H7 (cell line): ENCODE data around the gene MFAP3L. TPM values are rescaled to one million over a fixed set of nuclear protein-coding genes. Genes with fewer than 3 reads are reported as not detected.
"Not testable (repeated sequence)": the region's sequence is repeated elsewhere in the genome, so short reads cannot be mapped to it uniquely, and the experiment has no call there.

Source experiments
- DNase-seq: peaks from one replicate; pipeline ENCODE4 v3.0.0; 2012
- H3K27me3 ChIP-seq: 2 replicates; pipeline ENCODE4 v1.6.0; 2011; ENCODE audit warnings: mild to moderate bottlenecking, low read length; ENCODE audit not compliant: control insufficient read depth, insufficient read depth
- H3K36me3 ChIP-seq: replicated peaks from 2 replicates; pipeline ENCODE4 v1.5.1; 2011; ENCODE audit warnings: low read length; ENCODE audit not compliant: control insufficient read depth, insufficient read depth
- H3K4me3 ChIP-seq: 2 replicates; pipeline ENCODE4 v1.5.1; 2011; ENCODE audit warnings: low read depth, mild to moderate bottlenecking, control low read depth, low read length, moderate library complexity; ENCODE audit not compliant: insufficient read depth
- total RNA-seq: library from RNA; depleted of rRNA; stranded (reverse); fragments of >200 nt; shearing (Covaris generic); gene quantifications from 2 replicates; pipeline ENCODE4 v1.2.3, GENCODE V29; 2014; rRNA removed

The MFAP3L gene
- 49.1 and 55.8 TPM in 2 replicates for total RNA-seq

DNA sequence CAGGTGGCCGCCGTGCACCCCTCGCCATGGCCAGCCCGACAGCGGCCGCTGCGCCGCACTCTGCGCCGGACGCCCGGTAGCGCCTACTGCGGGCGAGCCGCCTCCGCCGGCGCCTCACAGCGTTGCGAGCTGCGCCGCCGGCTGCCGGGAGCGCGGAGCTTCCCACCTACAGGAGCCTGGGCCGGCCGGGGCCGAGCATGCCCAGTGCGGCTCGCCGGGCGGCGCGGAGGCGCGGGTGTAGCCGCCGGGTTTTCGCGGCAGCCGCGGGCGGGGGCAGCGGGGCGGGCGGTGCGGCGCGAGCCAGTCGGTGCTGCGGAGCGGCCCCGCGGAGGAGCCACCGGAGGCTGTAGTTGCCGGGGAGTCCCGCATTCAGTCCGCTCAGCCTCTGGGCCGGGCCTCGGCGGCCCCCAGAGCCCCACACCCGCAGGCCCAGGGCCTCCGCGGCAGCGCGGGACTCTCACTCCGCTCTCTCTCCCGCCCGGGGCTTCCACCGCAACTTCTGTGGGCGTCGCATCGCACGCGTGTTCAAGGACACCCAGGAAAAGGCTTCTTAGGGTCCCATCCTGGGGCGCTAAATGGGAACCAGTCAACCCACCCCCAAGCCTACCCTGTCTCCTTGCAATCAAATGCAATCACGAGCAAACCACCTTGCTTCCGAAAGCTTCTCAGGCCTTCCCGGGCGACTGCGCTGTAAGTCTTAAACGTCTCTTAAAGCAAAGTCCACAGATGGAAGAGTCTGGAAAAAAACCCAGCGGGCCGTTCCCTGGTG, at the start of gene MFAP3L:
MFAP3L (minus strand) TSS at position 143 of the 769 bp plus-strand sequence. CDS start 20,518 bp downstream, outside the sequence.
- no peaks in the 10 kb centered on the region for H3K36me3 ChIP-seq
- H3K27me3 ChIP-seq: peaks cover 26% of the 10 kb centered on the region
- DNase-seq: peak; percentile 97
- peak within 1 kb of the TSS; percentile 84 for H3K4me3 ChIP-seq

DNA sequence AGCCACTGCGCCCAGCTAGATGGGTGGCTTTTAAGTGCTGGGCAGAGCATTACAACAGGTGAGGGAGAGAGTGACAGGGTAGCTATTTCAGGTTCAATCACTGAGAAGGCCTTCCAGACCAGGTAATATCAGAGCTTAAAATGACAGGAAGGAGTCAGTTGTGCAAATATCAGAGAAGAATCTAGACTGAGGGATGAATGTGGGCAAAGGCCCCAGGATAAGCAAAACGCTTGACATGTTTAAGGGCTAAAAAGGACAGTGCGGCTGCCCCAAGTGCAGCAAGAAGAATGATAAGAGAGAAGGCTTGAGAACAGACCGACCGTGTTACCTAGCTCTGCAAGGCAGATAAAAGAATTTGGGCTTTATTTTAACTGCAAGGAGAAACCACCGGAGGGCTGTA, 45.0 kb upstream of the MFAP3L start:
- H3K36me3 ChIP-seq: no peaks in the 10 kb centered on the region; the same call in 1 of the 2 replicates
- H3K4me3 ChIP-seq: no peak overlapping the region
- no peaks in the 10 kb centered on the region for H3K27me3 ChIP-seq
- DNase-seq: no peak

- Histone ChIP-seq H3K27me3 (no peaks in the 10 kb centered on the region), H3K36me3 (no peaks in the 10 kb centered on the region; the same call in 1 of the 2 replicates), H3K4me3 (no peak overlapping the region)
- no peak for DNase-seq
These were observed 42.4 kb upstream of the MFAP3L start for GRCh38 chr4:170068438-170069128.

DNA sequence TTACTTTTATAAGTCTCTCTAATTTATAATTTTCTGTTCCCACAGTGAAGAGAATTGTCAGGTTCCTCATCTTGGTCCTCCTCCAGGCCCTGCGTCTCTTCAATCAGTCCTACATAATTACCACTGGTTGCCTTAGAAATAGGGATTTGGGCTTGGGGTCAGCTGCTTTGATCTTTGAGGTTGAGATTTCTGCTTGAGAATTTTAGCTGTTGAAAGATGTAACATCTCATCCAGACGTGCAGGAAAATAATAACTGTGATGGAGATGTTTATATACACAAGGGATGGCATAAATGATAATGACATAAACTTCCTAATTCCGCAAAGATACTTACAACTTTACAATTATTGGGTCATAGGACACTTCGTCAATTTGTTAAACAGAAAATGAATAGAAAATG, 33.2 kb upstream of the MFAP3L start:
- no peak for DNase-seq
- Histone ChIP-seq H3K27me3 (no peaks in the 10 kb centered on the region), H3K4me3 (no peak overlapping the region), H3K36me3 (peaks cover 1% of the 10 kb centered on the region)

DNA sequence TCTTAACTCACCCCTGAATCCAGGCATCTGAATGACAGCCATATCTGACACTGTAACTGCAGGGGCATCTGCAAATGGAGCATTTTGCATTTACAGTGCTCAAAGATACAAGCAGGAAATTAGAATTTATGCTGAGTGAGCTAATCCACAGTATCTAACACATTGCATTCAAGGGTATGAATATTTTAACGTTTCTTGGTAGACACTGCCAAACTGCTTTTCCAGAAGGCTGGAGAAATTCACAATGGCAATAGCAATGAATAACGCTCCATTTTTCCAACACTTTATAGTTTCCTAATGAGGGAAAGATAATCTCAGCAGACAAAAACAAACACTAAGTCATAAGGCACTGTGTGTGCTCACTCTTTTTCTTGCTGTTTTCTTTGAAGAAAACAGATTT, 32.6 kb upstream of the MFAP3L start:
- no peak for DNase-seq
- Histone ChIP-seq H3K27me3 (no peaks in the 10 kb centered on the region), H3K36me3 (peaks cover 1% of the 10 kb centered on the region), H3K4me3 (no peak overlapping the region)

DNA sequence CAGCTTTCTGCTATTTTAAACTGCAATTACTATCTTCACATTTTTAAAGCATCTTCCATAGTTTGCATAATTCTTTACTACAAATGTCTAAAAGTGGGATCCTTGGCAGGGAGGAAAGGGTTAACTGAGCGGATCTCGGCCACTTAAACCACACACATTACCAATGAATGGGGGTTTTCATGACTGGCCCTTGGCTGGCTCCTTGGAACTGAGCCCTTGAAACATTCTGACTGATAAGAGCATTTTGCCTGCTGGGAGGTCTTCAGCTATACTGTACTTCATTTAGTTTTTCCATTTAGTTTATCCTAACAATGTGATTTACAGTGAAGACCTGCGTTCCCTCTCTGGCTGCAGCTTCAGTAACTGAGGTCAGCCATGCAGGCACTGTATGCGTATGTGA, 31.7 kb upstream of the MFAP3L start:
- Histone ChIP-seq H3K27me3 (no peaks in the 10 kb centered on the region), H3K36me3 (peaks cover 1% of the 10 kb centered on the region), H3K4me3 (no peak overlapping the region)
- DNase-seq: no peak

- Histone ChIP-seq H3K36me3 (no peaks in the 10 kb centered on the region), H3K4me3 (no peak overlapping the region), H3K27me3 (no peaks in the 10 kb centered on the region)
- no peak for DNase-seq
These were observed 26.7 kb upstream of the MFAP3L start for GRCh38 chr4:170052919-170053318.

DNA sequence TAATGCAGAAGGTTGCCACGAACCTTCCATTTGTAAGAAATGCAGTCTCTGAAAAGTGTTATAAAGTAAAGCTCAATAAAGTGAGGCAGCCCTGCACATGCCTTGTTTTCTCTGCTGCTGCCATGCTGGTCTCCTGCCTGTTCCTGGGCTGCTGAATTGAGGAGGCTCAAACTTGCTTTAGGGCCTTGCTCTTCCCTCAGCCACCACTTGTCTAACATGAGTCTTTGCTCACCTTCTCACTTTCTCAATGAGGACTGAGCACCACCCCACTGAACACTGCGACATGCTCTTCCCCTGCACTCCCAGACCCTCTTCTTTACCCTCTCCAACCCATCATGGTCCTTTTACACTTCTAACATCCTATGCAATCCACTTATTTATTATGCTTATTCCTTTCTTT, 25.2 kb upstream of the MFAP3L start:
- Histone ChIP-seq H3K27me3 (no peaks in the 10 kb centered on the region), H3K4me3 (no peak overlapping the region), H3K36me3 (no peaks in the 10 kb centered on the region)
- DNase-seq: no peak

DNA sequence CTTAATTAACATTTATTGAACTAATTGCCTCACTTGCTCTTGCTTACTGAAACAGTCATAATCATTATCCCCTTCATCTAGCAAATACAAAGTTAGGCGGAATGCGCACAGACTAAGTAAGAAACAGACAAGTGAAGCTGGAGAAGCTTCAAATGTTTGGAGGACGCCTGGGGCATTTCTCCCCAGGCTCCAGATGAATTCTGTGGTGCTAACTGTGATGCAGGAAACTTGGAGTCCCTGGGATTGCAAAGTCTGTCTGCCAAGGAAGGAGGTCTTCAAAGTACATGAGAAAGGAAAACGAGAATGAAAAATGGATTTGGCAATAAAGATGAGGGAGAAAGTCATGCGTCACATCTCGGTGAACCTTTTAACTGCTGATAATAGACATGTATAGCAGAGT, 23.6 kb upstream of the MFAP3L start:
- H3K36me3 ChIP-seq: no peaks in the 10 kb centered on the region
- DNase-seq: no peak
- no peak overlapping the region for H3K4me3 ChIP-seq
- no peaks in the 10 kb centered on the region for H3K27me3 ChIP-seq

GRCh38 chr4:170047771-170048354, 21.7 kb upstream of the MFAP3L start:
- H3K4me3 ChIP-seq: no peak overlapping the region
- no peaks in the 10 kb centered on the region for H3K36me3 ChIP-seq
- DNase-seq: peak; percentile 43
- no peaks in the 10 kb centered on the region for H3K27me3 ChIP-seq

DNA sequence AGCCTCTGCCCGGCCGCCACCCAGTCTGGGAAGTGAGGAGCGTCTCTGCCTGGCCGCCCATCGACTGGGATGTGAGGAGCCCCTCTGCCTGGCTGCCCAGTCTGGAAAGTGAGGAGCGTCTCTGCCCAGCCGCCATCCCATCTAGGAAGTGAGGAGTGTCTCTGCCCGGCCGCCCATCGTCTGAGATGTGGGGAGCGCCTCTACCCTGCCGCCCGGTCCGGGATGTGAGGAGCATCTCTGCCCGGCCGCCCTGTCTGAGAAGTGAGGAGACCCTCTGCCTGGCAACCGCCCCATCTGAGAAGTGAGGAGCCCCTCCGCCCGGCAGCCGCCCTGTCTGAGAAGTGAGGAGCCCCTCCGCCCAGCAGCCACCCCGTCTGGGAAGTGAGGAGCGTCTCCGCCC, 20.0 kb upstream of the MFAP3L start:
- not testable (repeated sequence) for DNase-seq, H3K36me3 ChIP-seq, H3K4me3 ChIP-seq, H3K27me3 ChIP-seq

DNA sequence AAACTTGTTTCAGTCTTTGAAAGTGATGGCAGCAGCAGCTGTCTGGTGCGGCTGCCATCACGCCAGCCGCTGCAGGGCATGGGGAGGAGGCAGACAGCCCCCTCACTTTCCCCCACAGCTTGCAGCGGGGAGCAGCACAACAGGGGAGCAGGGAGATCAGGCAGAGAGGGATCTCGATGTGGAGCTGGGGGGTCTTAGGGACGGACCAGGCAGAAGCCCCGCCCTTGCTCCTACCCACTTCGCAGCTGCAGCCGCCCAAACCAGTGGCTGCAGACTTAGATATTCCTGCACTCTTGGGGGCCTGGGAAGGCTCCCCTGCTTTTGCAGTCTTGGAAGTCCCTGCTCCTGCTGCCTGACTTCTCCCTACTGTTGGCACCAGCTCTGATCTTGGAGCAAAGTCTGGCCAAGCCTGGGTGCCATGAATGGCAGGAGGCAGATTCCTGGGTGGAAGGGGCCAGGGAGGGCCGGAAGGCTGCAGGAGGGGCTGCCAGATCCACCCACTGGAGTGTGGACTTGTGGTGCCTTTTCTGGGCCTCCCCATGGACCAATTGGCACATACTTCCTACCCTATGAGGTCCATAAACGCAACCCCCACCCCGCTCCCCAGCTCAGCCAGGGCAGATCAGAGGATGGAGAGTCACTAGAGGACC, 14.0 kb upstream of the MFAP3L start:
- peak; percentile 23 for DNase-seq
- Histone ChIP-seq H3K4me3 (no peak overlapping the region), H3K36me3 (no peaks in the 10 kb centered on the region), H3K27me3 (no peaks in the 10 kb centered on the region)

- no peak for DNase-seq
- Histone ChIP-seq H3K36me3 (no peaks in the 10 kb centered on the region), H3K4me3 (no peak overlapping the region), H3K27me3 (no peaks in the 10 kb centered on the region)
These were observed 12.6 kb upstream of the MFAP3L start for GRCh38 chr4:170038769-170039168.

- no peak for DNase-seq
- Histone ChIP-seq H3K4me3 (no peak overlapping the region), H3K36me3 (no peaks in the 10 kb centered on the region), H3K27me3 (no peaks in the 10 kb centered on the region)
These were observed 12.0 kb upstream of the MFAP3L start for GRCh38 chr4:170038232-170038631.
